Activated CD4-positive, CD25-positive, alpha-beta regulatory T cell treated with anti-CD3 and anti-CD28 coated beads, Interleukin-2, amount 50 U/mL, for 24 hours (primary cell): Measurements from ENCODE around the gene NACA2.

Experiments used
- ATAC-seq, 2 donors: fragments of 150-1000 bp; cut with Tn5 transposase; one replicate each; pipeline ENCODE4 v1.10.0; 2021; ENCODE audit warnings: mild to moderate bottlenecking in 1 of 2, moderate library complexity in 1 of 2

NACA2 gene

DNA sequence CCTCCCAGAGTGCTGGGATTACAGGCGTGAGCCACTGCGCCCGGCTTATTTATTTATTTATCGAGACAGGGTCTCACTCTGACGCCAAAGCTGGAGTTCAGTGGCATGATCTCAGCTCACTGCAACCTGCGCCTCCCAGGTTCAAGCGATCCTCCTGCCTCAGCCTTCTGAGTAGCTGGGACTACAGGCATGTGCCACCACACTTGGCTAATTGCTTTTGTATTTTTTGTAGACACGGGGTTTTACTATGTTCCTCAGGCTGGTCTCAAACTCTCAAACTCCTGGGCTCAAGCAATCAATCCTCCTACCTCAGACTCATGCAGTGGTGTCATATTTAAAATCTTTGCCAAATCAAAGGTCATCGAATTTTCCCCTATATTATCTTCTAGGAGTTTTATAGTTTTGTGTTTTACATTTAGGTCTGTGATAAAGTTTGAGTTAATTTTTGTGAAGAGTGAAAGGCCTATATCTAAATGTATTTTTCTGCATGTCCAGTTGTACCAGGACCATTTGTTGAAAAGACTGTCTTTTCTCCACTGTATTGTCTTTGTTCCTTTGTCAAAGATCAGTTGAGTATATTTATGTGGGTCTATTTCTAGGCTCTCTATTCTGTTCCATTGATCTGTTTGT is 47.1 kb downstream of the NACA2 start:
- ATAC-seq: no peak

DNA sequence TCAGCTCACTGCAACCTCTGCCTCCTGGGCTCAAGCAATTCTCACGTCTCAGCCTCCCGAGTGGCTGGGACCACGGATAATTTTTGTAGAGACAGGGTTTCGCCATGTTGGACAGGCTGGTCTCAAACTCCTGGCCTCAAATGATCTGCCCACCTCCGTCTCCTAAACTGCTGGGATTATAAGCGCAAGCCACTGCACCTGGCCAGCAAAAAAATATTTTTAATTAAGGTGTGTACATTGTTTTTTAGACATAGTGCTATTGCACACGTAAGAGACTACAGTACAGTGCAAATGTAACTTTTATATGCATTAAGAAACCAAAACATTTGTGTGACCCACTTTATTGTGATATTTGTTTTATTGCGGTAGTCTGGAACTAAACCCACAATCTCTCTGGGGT is 49.0 kb downstream of the NACA2 start:
- ATAC-seq: no peak

DNA sequence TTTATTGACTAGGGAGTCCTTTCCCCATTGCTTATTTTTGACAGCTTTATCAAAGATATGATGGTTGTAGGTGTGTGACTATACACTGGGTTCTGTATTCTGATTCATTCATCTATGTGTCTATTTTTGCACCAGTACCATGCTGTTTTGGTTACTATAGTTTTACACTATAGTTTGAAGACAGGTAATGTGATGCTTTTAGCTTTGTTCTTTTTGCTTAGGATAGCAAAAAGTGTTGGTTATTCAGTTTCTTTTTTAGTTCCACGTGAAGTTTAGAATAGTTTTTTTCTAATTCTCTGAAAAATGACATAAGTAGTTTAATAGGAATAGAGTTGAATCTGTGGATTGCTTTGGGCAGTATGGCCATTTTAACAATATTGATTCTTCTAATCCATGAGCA is 50.1 kb downstream of the NACA2 start:
- ATAC-seq: no peak
